ENCODE data around the gene INSM1.

The INSM1 gene

DNA sequence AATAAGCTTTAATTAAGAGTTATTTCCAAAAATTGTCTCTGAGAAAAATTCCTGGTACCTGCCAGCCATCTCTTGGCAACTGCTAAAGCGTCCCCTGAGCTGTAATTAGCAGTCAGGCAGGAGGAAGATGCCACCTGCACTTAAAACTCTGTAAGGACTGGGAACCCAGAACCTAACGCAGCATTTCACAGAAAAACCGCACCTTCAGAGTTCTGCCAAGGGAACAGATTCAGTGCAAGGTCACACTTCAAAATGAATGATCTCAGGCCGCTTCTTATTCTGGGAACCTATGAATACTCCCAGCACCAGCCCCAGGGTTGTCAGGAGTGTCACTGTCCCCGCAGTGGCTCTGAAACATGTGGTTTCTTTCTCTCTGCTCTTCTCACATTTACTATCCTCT lies 36.7 kb downstream of the INSM1 start:
- H3K9me2 ChIP-seq (replicated peaks; ENCODE audit: insufficient read depth, low read length): no peaks in the 10 kb centered on the region
- H3K4me2 ChIP-seq (ENCODE audit: low read depth, low read length): no peak overlapping the region
- no peaks in the 10 kb centered on the region for H3K79me2 ChIP-seq (ENCODE audit: low read length)
- no peak for DNase-seq
- TF ChIP-seq EZH2 (optimal IDR thresholded peaks at IDR 0.05; ENCODE audit: low read depth, low read length) (no peak), CTCF (IDR thresholded peaks at IDR 0.05; ENCODE audit: low read length) (no peak), EZH2phosphoT487 (IDR thresholded peaks at IDR 0.05; ENCODE audit: low read length) (no peak)
- no peak overlapping the region for H3K9ac ChIP-seq (ENCODE audit: low read length)
- H2AFZ ChIP-seq (ENCODE audit: low read length): no peak overlapping the region
- no peaks in the 10 kb centered on the region for H3K27me3 ChIP-seq (replicated peaks; ENCODE audit: insufficient read depth, low read length)
- no peaks in the 10 kb centered on the region for H3F3A ChIP-seq (ENCODE audit: insufficient read depth, low read length)
- no peaks in the 10 kb centered on the region for H4K20me1 ChIP-seq (ENCODE audit: insufficient read depth, low read length)
- no peaks in the 10 kb centered on the region for H3K36me3 ChIP-seq (replicated peaks; ENCODE audit: insufficient read depth, low read length)
- no peak overlapping the region for H3K4me3 ChIP-seq (ENCODE audit: low read length)
- H3K27ac ChIP-seq (ENCODE audit: low read length): no peak overlapping the region
- no peaks in the 10 kb centered on the region for H3K9me3 ChIP-seq (replicated peaks; ENCODE audit: insufficient read depth, low read length)
- no peaks in the 10 kb centered on the region for H3K4me1 ChIP-seq (ENCODE audit: low read length)

- Histone ChIP-seq H3K36me3 (replicated peaks; ENCODE audit: insufficient read depth, low read length) (no peaks in the 10 kb centered on the region), H3F3A (ENCODE audit: insufficient read depth, low read length) (no peaks in the 10 kb centered on the region), H3K4me3 (ENCODE audit: low read length) (no peak overlapping the region), H3K9me3 (replicated peaks; ENCODE audit: insufficient read depth, low read length) (no peaks in the 10 kb centered on the region), H4K20me1 (ENCODE audit: insufficient read depth, low read length) (no peaks in the 10 kb centered on the region), H3K4me1 (ENCODE audit: low read length) (no peaks in the 10 kb centered on the region), H3K9me2 (replicated peaks; ENCODE audit: insufficient read depth, low read length) (no peaks in the 10 kb centered on the region), H3K27me3 (replicated peaks; ENCODE audit: insufficient read depth, low read length) (no peaks in the 10 kb centered on the region), H3K27ac (ENCODE audit: low read length) (no peak overlapping the region), H3K9ac (ENCODE audit: low read length) (no peak overlapping the region), H2AFZ (ENCODE audit: low read length) (no peak overlapping the region), H3K79me2 (ENCODE audit: low read length) (no peaks in the 10 kb centered on the region), H3K4me2 (ENCODE audit: low read depth, low read length) (no peak overlapping the region)
- DNase-seq: no peak
- TF ChIP-seq EZH2phosphoT487 (IDR thresholded peaks at IDR 0.05; ENCODE audit: low read length): no peak
- no peak for TF ChIP-seq CTCF (IDR thresholded peaks at IDR 0.05; ENCODE audit: low read length)
- TF ChIP-seq EZH2 (optimal IDR thresholded peaks at IDR 0.05; ENCODE audit: low read depth, low read length): no peak
These were observed 37.7 kb downstream of the INSM1 start for GRCh38 chr20:20405623-20406022.

- Histone ChIP-seq H3K9ac (ENCODE audit: low read length) (no peak overlapping the region), H3K9me3 (replicated peaks; ENCODE audit: insufficient read depth, low read length) (no peaks in the 10 kb centered on the region), H3K27me3 (replicated peaks; ENCODE audit: insufficient read depth, low read length) (no peaks in the 10 kb centered on the region), H3K79me2 (ENCODE audit: low read length) (no peaks in the 10 kb centered on the region), H3K4me1 (ENCODE audit: low read length) (no peaks in the 10 kb centered on the region), H3K4me2 (ENCODE audit: low read depth, low read length) (no peak overlapping the region), H3K4me3 (ENCODE audit: low read length) (no peak overlapping the region), H3K36me3 (replicated peaks; ENCODE audit: insufficient read depth, low read length) (no peaks in the 10 kb centered on the region), H3F3A (ENCODE audit: insufficient read depth, low read length) (no peaks in the 10 kb centered on the region), H2AFZ (ENCODE audit: low read length) (no peak overlapping the region), H3K27ac (ENCODE audit: low read length) (no peak overlapping the region), H3K9me2 (replicated peaks; ENCODE audit: insufficient read depth, low read length) (no peaks in the 10 kb centered on the region), H4K20me1 (ENCODE audit: insufficient read depth, low read length) (no peaks in the 10 kb centered on the region)
- no peak for DNase-seq
- no peak for TF ChIP-seq EZH2phosphoT487 (IDR thresholded peaks at IDR 0.05; ENCODE audit: low read length)
- TF ChIP-seq EZH2 (optimal IDR thresholded peaks at IDR 0.05; ENCODE audit: low read depth, low read length): no peak
- TF ChIP-seq CTCF (IDR thresholded peaks at IDR 0.05; ENCODE audit: low read length): no peak
These were observed 38.4 kb downstream of the INSM1 start for GRCh38 chr20:20406306-20406705.

All from MM.1S (cell line).